Hematopoietic multipotent progenitor cell treated with erythropoietin and hydrocortisone succinate and interleukin-3 and kit ligand, for 4 days (in vitro differentiated cells): ENCODE results near the gene MAN1A2.
"Not testable (repeated sequence)": the region's sequence is repeated elsewhere in the genome, so short reads cannot be mapped to it uniquely, and the experiment has no call there.

ENCODE experiments used
- DNase-seq: peaks from one replicate; pipeline ENCODE4 v3.0.0-alpha.2; 2015

Gene MAN1A2

GRCh38 chr1:117501281-117501680, 134.0 kb downstream of the MAN1A2 start:
- DNase-seq = no peak

- no peak for DNase-seq
Observed at GRCh38 chr1:117511273-117511672, 144.0 kb downstream of the MAN1A2 start.

- peak; percentile 64 for DNase-seq
Observed at GRCh38 chr1:117512728-117513321, 145.6 kb downstream of the MAN1A2 start.

- no peak for DNase-seq
Observed at GRCh38 chr1:117523111-117523510, 155.9 kb downstream of the MAN1A2 start.

GRCh38 chr1:117527074-117527473, 159.8 kb downstream of the MAN1A2 start:
- DNase-seq = no peak

- DNase-seq = no peak
Observed at GRCh38 chr1:117527566-117528102, 160.4 kb downstream of the MAN1A2 start.

- DNase-seq = no peak
Observed at GRCh38 chr1:117529683-117530082, 162.4 kb downstream of the MAN1A2 start.

- no peak for DNase-seq
Observed at GRCh38 chr1:117531222-117531621, 164.0 kb downstream of the MAN1A2 start.

GRCh38 chr1:117534995-117535467, 167.8 kb downstream of the MAN1A2 start:
- peak; percentile 85 for DNase-seq

- no peak for DNase-seq
Observed at GRCh38 chr1:117535821-117536220, 168.6 kb downstream of the MAN1A2 start.

GRCh38 chr1:117537291-117537920, 170.2 kb downstream of the MAN1A2 start:
- DNase-seq = no peak

GRCh38 chr1:117540532-117540931, 173.3 kb downstream of the MAN1A2 start:
- DNase-seq = no peak

GRCh38 chr1:117541003-117541402, 173.8 kb downstream of the MAN1A2 start:
- no peak for DNase-seq

- DNase-seq = no peak
Observed at GRCh38 chr1:117541585-117541984, 174.3 kb downstream of the MAN1A2 start.

- no peak for DNase-seq
Observed at GRCh38 chr1:117544509-117545109, 177.4 kb downstream of the MAN1A2 start.

- no peak for DNase-seq
Observed at GRCh38 chr1:117546467-117546866, 179.2 kb downstream of the MAN1A2 start.

GRCh38 chr1:117553471-117553870, 186.2 kb downstream of the MAN1A2 start:
- no peak for DNase-seq

GRCh38 chr1:117555806-117556205, 188.6 kb downstream of the MAN1A2 start:
- no peak for DNase-seq

- no peak for DNase-seq
Observed at GRCh38 chr1:117556341-117556740, 189.1 kb downstream of the MAN1A2 start.

- DNase-seq = no peak
Observed at GRCh38 chr1:117556976-117557375, 189.7 kb downstream of the MAN1A2 start.

- not testable (repeated sequence) for DNase-seq
Observed at GRCh38 chr1:117558451-117558850, 191.2 kb downstream of the MAN1A2 start.

GRCh38 chr1:117559139-117559538, 191.9 kb downstream of the MAN1A2 start:
- DNase-seq = no peak

GRCh38 chr1:117559985-117560384, 192.7 kb downstream of the MAN1A2 start:
- no peak for DNase-seq

- no peak for DNase-seq
Observed at GRCh38 chr1:117561071-117561470, 193.8 kb downstream of the MAN1A2 start.
